SJCRH30 (cell line): ENCODE results near the gene RABAC1. TPM values are rescaled to one million over a fixed set of nuclear protein-coding genes. Genes with fewer than 3 reads are reported as not detected.
A peak's percentile ranks its signal among the peaks of the same experiment; 100 is the strongest.

Experiments used
- DNase-seq, 2 experiments: peaks; one replicate each; pipeline ENCODE4 v3.0.0-alpha.2; 2015 to 2020
- H3K27ac ChIP-seq: fragments of 250-450 bp; sonication (Bioruptor Pico); 2 replicates; pipeline ENCODE4 v1.5.1; 2020; ENCODE audit warnings: mild to moderate bottlenecking, moderate library complexity
- H3K27me3 ChIP-seq: fragments of 250-450 bp; sonication (Bioruptor Pico); 2 replicates; pipeline ENCODE4 v1.5.1; 2020; ENCODE audit warnings: mild to moderate bottlenecking, moderate library complexity
- H3K36me3 ChIP-seq: fragments of 250-450 bp; sonication (Bioruptor Pico); 2 replicates; pipeline ENCODE4 v1.5.1; 2020; ENCODE audit warnings: mild to moderate bottlenecking, moderate library complexity
- H3K4me1 ChIP-seq: fragments of 250-450 bp; sonication (Bioruptor Pico); 2 replicates; pipeline ENCODE4 v1.5.1; 2020; ENCODE audit warnings: mild to moderate bottlenecking, moderate library complexity
- H3K4me3 ChIP-seq: fragments of 250-450 bp; sonication (Bioruptor Pico); 2 replicates; pipeline ENCODE4 v1.5.1; 2020; ENCODE audit warnings: mild to moderate bottlenecking, moderate library complexity
- H3K9me3 ChIP-seq: fragments of 250-450 bp; sonication (Bioruptor Pico); replicated peaks from 2 replicates; pipeline ENCODE4 v1.5.1; 2020; ENCODE audit warnings: mild to moderate bottlenecking, moderate library complexity
- total RNA-seq: library from RNA; depleted of rRNA; stranded (reverse); fragments of >200 nt; shearing (Covaris generic); gene quantifications from 2 replicates; pipeline ENCODE4 v1.2.3, GENCODE V29; 2014

Gene RABAC1
- total RNA-seq, 1 experiment from 2014 or later = 106 TPM

DNA sequence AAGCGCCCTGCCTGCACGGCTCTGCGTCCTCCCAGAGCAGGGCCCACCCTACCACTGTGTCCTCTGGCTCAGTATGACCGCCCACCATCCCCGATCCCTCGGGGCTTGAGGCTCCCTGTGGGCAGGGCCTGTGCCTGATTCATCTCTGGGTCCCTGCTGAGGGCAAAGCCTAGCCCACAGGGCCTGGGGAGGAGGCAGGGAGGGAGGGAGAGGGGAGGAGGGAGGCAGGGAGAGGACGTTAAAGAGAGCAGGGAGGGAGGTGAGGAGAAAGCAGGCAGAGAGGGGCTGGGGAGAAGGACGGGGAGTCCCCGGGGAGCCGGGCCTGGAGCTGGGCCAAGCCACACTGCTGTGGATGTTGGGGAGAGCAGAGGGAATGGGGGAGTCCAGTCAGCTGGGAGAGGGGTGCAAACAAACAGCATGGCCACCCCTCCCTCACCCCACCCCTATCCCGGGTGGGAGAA is 26.8 kb downstream of the RABAC1 start:
- DNase-seq = peak; percentile 42 to 49
- peaks cover 13% of the 10 kb centered on the region for H3K4me1 ChIP-seq
- H3K27ac ChIP-seq = no peak overlapping the region
- H3K36me3 ChIP-seq = no peaks in the 10 kb centered on the region
- no peaks in the 10 kb centered on the region for H3K9me3 ChIP-seq
- H3K4me3 ChIP-seq = no peak overlapping the region
- H3K27me3 ChIP-seq = peaks cover 79% of the 10 kb centered on the region

DNA sequence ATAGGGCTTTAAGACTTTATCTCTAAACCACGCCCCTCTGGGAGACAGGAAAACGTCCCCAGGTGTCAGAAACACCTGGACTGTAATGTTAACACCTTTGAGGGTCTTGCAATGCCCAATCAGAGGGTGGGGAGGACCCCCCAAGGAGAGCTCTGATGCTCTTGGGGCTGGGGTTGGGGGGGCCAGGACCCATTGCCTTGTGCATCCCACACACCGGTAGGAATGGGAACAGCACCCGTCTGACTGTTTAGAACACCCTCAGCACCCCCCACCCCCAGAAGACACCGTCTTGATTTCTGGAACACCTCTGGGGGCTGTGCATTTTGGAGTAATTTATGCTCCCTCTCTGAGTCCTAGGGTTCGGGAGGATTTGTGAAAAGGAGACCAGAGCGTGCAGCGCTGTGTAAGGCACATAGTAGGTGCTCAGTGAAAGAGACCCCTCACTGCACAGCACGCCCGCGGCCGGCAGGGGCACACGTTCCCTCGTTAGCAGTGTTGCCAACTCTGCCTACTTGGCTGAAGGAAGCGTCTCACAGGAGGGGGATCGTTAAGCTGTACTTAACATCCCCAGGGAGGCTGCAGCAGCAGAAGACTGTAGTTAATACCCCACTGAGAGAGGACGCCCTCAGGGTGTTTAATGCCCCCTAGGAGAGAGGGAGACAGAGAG is 28.1 kb downstream of the RABAC1 start:
- Histone ChIP-seq H3K9me3 (no peaks in the 10 kb centered on the region), H3K36me3 (no peaks in the 10 kb centered on the region), H3K27ac (no peak overlapping the region), H3K4me3 (no peak overlapping the region), H3K4me1 (peaks cover 13% of the 10 kb centered on the region), H3K27me3 (peaks cover 73% of the 10 kb centered on the region)
- no peak for DNase-seq

DNA sequence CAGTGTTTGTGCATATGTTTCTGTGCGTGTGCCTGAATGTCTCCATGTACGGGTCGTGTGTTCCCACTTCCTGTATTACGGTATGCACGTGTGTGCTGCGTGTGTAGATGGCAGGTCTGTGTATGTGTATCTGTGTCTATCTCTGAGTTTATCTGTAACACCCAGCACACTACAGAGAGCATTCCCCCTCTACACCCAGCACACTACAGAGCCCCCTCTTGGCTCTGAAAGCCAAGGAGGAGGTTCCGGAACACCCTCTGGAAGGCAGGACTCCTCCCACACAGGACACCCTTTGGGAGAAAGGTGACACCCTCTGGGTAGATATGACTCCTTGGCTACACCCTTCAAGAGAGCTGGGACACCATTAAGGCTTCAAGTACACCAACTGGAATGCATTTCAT is 28.8 kb downstream of the RABAC1 start:
- peaks cover 74% of the 10 kb centered on the region for H3K27me3 ChIP-seq

DNA sequence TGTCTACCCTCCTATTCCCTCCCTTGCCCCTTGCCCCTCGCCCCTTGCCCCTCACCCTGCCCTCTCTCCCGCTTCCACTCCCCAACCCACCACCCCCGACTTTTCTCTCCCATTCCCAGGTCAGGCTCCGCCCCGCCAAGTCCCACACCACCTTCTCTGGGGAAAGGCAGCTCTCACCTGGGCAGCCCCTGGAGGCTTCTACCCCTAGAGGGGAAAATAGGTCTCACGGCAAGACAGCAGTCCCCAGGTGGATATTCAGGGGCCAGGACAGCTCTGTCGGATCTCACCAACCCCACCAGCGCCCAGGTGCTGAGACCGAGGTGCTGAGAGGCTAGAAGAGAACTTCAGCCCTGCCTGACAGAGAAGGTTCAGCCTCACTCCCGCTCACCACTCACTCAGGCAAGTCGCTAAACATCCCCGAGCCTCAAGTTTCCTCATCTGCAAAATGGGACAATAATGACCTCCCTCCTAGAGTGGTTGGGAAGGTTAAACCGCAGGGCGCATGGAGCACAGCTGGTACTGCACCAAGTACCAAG is 29.5 kb downstream of the RABAC1 start:
- no peak overlapping the region for H3K27ac ChIP-seq
- H3K27me3 ChIP-seq = peaks cover 69% of the 10 kb centered on the region
- no peak for DNase-seq
- H3K36me3 ChIP-seq = no peaks in the 10 kb centered on the region
- no peaks in the 10 kb centered on the region for H3K9me3 ChIP-seq
- peaks cover 7% of the 10 kb centered on the region for H3K4me1 ChIP-seq
- no peak overlapping the region for H3K4me3 ChIP-seq

More for the DNA sequence above, 28.8 kb downstream of the RABAC1 start:
- peaks cover 11% of the 10 kb centered on the region for H3K4me1 ChIP-seq
- DNase-seq = no peak
- no peak overlapping the region for H3K4me3 ChIP-seq
- H3K27ac ChIP-seq = no peak overlapping the region
- H3K36me3 ChIP-seq = no peaks in the 10 kb centered on the region
- H3K9me3 ChIP-seq = no peaks in the 10 kb centered on the region

DNA sequence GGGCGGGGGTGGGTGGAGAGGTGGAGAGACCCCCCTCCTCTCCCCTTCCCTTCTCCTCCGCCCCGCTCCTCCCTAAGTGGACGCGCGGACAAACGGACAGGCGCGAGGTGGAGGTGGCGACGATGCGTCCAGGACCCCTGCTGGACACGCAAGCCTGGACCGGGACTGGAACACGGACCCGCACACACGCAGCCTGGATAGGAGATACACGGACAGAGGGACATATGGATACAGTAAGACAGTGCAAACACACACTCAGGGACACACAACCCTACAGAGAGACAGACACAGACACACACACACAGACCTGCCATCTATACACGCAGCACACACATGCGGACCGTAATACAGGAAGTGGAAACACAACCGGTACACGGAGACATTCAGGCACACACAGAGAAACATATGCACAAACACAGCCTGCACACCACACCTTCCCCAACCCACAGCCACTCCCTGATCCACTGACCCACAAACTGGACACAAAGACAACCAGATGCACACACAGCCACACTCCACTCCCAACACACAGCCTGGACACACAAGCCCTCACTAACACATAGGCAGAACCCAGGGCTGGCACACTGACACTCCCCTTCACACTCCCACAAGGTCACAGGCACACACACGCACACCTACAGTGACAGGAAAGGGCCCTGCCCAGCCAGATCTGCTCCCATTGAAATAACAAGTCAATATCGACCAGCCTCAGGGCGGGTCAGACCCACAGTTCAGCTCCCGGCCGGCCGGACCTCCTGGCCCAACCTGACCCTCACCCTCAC is 30.2 kb downstream of the RABAC1 start:
- no peak overlapping the region for H3K4me3 ChIP-seq
- peaks cover 7% of the 10 kb centered on the region for H3K4me1 ChIP-seq
- no peaks in the 10 kb centered on the region for H3K9me3 ChIP-seq
- H3K36me3 ChIP-seq = no peaks in the 10 kb centered on the region
- no peak for DNase-seq
- H3K27ac ChIP-seq = no peak overlapping the region
- peaks cover 65% of the 10 kb centered on the region for H3K27me3 ChIP-seq

DNA sequence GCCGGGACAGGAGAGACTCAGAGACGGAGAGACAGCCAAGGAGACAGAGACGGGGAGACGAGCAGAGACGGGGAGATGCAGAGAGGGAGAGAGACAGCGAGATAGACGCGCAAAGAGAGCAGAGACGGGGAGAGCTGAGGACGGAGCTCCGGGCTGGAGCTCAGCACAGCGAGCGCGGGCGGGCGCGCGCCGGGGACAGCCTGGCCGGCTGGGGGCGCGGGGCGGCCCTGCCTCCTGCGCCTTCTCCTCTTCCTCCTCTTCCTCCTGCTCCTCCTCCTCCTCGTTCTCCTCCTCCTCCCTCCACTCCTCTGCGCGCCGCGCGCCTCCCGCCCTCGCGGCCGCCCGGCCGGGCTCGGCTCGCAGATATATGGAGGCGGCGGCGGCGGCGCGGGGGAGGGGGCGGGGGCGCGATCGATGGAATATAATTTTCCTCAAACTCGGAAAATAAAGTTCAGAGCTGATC is 30.9 kb downstream of the RABAC1 start, which contains the start of gene ERFL:
TSS of gene ERFL (minus strand) at position 229 of the 463 bp plus-strand sequence. CDS start 15,530 bp downstream, outside the sequence.
- DNase-seq = no peak
- Histone ChIP-seq H3K4me1 (peaks cover 7% of the 10 kb centered on the region), H3K27ac (no peak within 1 kb of the TSS), H3K9me3 (no peaks in the 10 kb centered on the region), H3K4me3 (no peak within 1 kb of the TSS), H3K27me3 (peaks cover 59% of the 10 kb centered on the region), H3K36me3 (no peaks in the 10 kb centered on the region)

DNA sequence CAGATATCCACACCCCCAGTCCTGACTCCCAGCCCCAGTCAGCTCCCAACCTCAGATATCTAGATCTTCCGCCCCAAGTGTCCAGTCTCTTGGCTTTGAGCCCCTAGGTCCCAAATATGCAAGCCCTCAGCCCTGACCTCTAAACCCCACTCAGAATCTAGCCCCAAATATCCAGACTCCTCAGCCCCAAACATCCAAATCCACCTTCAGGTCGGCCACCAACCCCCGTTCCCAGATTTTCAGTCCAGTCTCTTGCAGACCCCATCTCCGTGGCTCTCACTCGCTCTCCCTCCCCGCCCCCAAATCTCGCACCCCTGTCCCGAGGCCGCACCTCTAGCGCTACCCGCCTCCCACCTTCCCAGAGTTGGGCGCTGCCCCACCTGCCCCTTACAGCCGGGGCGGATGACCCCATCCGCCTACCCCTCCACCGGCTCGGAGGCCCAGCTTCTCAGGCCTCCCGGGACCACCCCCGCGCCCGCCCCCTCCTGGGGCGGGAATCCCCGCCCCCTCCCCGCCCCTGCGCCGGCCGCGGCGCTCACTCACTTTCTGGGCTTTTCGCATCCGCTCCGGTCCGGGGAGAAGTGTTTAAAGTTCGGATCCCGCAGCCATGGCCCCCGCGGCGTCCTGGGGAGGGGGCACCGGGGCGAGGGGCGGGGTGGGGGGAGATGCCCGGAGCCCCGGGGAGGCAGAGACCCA is 31.5 kb downstream of the RABAC1 start:
- no peaks in the 10 kb centered on the region for H3K36me3 ChIP-seq
- peaks cover 6% of the 10 kb centered on the region for H3K4me1 ChIP-seq
- no peak overlapping the region for H3K4me3 ChIP-seq
- H3K9me3 ChIP-seq = no peaks in the 10 kb centered on the region
- H3K27me3 ChIP-seq = peaks cover 56% of the 10 kb centered on the region
- no peak for DNase-seq
- no peak overlapping the region for H3K27ac ChIP-seq

DNA sequence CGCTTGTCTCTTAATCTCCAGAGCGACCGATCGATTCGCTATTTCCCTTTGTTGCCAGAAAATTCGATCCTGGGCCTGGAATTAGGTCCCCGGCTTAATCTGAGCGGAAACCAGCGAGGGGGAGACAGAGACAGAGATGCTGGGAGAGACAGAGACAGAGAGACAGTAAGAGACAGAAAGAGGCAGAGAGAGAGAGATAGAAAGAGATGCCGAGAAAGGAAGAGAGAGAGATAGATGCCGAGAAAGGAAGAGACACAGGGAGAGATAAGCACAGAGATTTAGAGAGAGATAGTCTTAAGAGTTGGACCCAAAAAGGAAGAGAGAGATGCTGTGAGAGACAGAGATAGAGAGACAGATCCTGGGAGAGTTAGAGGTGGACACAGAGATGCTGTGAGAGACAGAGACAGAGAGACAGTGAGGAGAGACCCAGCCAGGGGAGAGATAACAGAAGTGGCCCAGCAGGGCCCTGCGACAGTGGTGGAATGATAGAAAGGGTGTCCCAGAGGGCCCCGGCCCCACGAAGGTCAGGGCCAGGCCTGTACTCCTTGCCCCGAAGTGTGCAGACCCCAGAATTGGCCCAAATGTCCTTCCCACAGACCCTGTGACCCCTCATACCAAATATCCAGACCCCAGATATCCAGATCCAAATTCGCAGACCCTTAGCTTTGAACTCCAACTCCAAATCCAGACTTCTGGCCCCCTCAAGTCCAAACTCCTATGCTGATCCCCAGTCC is 32.2 kb downstream of the RABAC1 start:
- peaks cover 56% of the 10 kb centered on the region for H3K27me3 ChIP-seq
- no peaks in the 10 kb centered on the region for H3K36me3 ChIP-seq
- H3K27ac ChIP-seq = no peak overlapping the region
- DNase-seq = no peak
- no peaks in the 10 kb centered on the region for H3K9me3 ChIP-seq
- no peak overlapping the region for H3K4me3 ChIP-seq
- no peaks in the 10 kb centered on the region; the same call in 1 of the 2 replicates for H3K4me1 ChIP-seq

DNA sequence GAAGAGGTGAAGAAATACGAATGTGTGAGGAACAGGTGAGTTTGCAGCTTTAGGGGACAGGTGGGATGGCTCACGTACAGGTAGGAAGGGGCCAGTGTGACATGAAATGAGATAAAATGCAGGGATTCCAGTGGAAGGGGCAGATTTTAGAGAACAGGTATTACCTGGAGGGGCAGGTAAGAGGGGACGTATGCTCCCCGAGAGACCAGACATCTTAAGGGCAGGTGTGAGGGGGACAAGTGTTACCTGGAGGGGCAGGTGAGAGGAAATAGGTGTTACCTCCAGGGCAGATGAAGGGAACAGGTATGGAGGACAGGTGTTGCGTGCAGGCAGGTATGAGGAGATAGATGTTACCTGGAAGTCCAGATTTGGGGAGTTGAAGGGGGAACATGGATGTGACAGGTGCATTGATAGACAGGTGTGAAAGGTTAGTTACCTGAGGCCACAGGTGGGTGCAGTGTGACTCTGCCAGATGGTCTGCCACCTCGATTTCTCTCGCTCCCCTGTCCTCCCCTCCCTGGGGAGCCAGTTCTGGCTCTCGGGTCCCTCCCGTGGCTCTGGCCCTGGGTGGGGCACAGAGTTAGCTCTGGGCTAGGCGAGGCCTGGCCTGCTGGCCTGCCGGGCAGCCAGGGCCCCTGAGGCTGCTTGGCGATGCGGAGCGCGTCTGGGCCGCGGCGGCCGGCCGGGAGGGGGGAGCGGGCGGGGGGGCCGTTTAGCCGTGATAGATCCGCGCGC is 32.9 kb downstream of the RABAC1 start:
- no peaks in the 10 kb centered on the region for H3K36me3 ChIP-seq
- no peak overlapping the region for H3K27ac ChIP-seq
- no peaks in the 10 kb centered on the region for H3K9me3 ChIP-seq
- H3K27me3 ChIP-seq = peaks cover 49% of the 10 kb centered on the region
- no peaks in the 10 kb centered on the region for H3K4me1 ChIP-seq
- no peak for DNase-seq
- H3K4me3 ChIP-seq = no peak overlapping the region

DNA sequence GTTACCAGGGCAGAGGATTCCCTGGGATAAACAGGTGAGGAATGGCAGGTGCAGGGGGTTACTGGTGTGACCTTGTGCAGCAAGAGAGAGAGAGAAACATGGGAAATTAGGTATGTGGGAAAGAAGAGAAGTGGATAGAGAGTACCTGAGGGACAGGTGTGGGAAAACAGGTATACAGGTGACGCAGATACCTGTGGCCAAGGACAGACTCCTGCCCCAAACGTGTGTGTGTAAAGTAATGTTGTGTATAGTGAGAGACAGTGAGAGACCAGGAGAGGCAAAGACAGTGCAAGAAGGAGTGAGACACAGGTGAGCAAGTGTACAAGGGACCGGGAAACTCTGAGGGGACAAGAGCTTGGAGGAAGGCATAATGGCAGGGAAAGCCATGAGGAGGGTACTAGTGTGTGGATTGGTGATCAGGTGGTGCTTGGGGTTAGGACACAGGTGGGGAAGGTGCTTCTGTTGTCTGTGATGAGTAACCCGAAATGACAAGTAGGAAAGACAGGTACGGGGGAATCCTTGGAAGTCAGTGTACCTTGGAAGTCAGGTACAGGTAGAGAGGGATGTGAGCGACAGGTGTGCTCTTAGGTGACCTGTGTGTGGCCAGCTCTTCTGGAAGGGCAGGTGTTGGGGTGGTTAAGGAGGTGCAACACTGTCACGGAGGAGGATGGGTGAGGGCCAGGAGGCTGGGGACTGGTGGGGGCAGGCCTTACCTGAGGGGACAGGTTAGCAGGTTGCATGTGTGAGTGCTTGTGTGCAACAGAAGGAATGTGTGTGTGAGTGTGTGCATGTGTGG is 33.7 kb downstream of the RABAC1 start:
- Histone ChIP-seq H3K9me3 (no peaks in the 10 kb centered on the region), H3K4me1 (no peaks in the 10 kb centered on the region), H3K27me3 (peaks cover 41% of the 10 kb centered on the region), H3K4me3 (no peak overlapping the region), H3K36me3 (no peaks in the 10 kb centered on the region), H3K27ac (no peak overlapping the region)
- no peak for DNase-seq

DNA sequence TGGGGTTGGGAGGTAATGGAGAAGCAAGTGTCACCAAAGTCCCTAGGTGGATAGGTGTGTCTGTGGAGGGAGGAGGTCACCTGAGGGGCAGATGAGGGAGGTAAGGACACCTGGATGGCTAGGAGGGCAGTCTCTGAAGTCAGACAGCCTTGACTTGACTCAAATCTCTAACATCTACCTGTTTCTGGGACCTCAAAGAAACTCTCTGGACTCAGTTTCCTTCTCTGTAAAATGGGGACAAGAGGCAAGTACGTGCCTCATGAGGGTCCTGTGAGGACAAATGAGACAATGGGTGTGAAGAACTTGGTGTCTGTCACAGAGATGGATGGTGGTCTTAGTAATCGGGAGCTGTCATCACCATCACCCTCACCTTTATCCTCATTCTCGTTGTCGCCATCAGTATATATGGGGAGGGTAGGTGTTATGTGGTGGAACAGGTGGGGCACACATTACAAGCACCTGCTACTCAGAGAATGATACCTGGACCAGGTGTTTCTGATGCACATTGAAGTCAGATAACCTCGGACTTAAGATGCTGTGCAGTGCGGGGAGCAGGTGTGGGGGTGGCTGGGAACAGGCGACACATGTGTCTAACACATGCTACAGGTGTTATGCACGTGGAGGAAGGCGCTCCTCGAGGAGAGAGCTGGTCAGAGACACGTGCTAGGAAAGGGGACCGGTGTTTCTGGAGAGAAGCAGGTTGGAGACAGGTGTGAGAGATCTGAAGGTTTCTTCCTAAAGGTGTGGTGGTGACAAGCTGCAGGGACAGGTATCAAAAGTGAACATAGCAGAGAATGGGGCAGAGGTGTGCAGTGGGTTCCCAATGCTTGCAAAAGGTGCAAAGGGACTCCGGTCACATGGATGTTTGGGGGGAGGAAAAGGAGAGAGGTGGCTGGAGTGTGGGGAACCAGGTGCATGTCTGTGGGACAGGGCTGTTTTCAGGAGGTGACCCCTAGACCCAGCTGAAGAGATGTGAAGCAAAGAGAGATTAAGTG is 34.7 kb downstream of the RABAC1 start:
- Histone ChIP-seq H3K4me1 (no peaks in the 10 kb centered on the region), H3K4me3 (no peak overlapping the region), H3K27me3 (peaks cover 32% of the 10 kb centered on the region), H3K9me3 (no peaks in the 10 kb centered on the region), H3K27ac (no peak overlapping the region), H3K36me3 (no peaks in the 10 kb centered on the region)
- no peak for DNase-seq
